H9 (cell line): Measurements from ENCODE around the gene KREMEN2. TPM values are rescaled to one million over a fixed set of nuclear protein-coding genes. Genes with fewer than 3 reads are reported as not detected.

ENCODE experiments used
- DNase-seq: peaks from one replicate; pipeline ENCODE4 v3.0.0-alpha.2; 2017
- H2AFZ ChIP-seq: one replicate; pipeline ENCODE4 v1.6.1; 2013; ENCODE audit warnings: mild to moderate bottlenecking, low read length, control low read depth, moderate library complexity
- H2AK5ac ChIP-seq: 2 replicates; pipeline ENCODE4 v1.6.1; 2013; ENCODE audit warnings: low read length, control low read depth, mixed read lengths; ENCODE audit not compliant: insufficient read length
- H2BK120ac ChIP-seq: one replicate; pipeline ENCODE4 v1.6.1; 2013; ENCODE audit warnings: low read depth, mild to moderate bottlenecking, low read length, control low read depth, inconsistent platforms; ENCODE audit not compliant: poor library complexity, severe bottlenecking
- H2BK12ac ChIP-seq: 2 replicates; pipeline ENCODE4 v1.6.1; 2013; ENCODE audit warnings: low read length, control low read depth, mixed read lengths, low read depth; ENCODE audit not compliant: insufficient read length
- H2BK15ac ChIP-seq: 2 replicates; pipeline ENCODE4 v1.6.1; 2013; ENCODE audit warnings: low read depth, low read length, control low read depth
- H2BK20ac ChIP-seq: one replicate; pipeline ENCODE4 v1.6.1; 2013; ENCODE audit warnings: low read depth, mild to moderate bottlenecking, low read length, control low read depth, inconsistent platforms; ENCODE audit not compliant: poor library complexity, severe bottlenecking
- H2BK5ac ChIP-seq: 2 replicates; pipeline ENCODE4 v1.6.1; 2013; ENCODE audit warnings: low read length, control low read depth, mixed read lengths; ENCODE audit not compliant: insufficient read length
- H3K14ac ChIP-seq: 2 replicates; pipeline ENCODE4 v1.6.1; 2013; ENCODE audit warnings: low read length, control low read depth; ENCODE audit not compliant: insufficient read depth
- H3K18ac ChIP-seq: 2 replicates; pipeline ENCODE4 v1.6.1; 2013; ENCODE audit warnings: low read depth, mild to moderate bottlenecking, mixed read lengths, low read length, control low read depth; ENCODE audit not compliant: insufficient read length
- H3K23ac ChIP-seq: 2 replicates; pipeline ENCODE4 v1.6.1; 2013; ENCODE audit warnings: low read length, control low read depth, mixed read lengths, low read depth; ENCODE audit not compliant: insufficient read length
- H3K23me2 ChIP-seq: 2 replicates; pipeline ENCODE4 v1.6.1; 2013; ENCODE audit warnings: low read depth, mild to moderate bottlenecking, mixed read lengths, low read length, control low read depth; ENCODE audit not compliant: insufficient read length, poor library complexity, severe bottlenecking
- H3K27ac ChIP-seq: 2 replicates; pipeline ENCODE4 v1.5.1; 2013; ENCODE audit warnings: low read length, control low read depth, mixed read lengths, low read depth; ENCODE audit not compliant: insufficient read length
- H3K27me3 ChIP-seq: 2 replicates; pipeline ENCODE4 v1.6.1; 2013; ENCODE audit warnings: low read length, control low read depth, inconsistent platforms; ENCODE audit not compliant: insufficient read depth
- H3K4ac ChIP-seq: 2 replicates; pipeline ENCODE4 v1.6.1; 2013; ENCODE audit warnings: low read depth, mild to moderate bottlenecking, control low read depth, inconsistent platforms, low read length, moderate library complexity
- H3K4me1 ChIP-seq: 2 replicates; pipeline ENCODE4 v1.6.1; 2013; ENCODE audit warnings: low read length, control low read depth, inconsistent platforms; ENCODE audit not compliant: insufficient read depth
- H3K4me2 ChIP-seq: 2 replicates; pipeline ENCODE4 v1.6.1; 2013; ENCODE audit warnings: low read length, control low read depth, mixed read lengths; ENCODE audit not compliant: insufficient read length, insufficient read depth
- H3K56ac ChIP-seq: 2 replicates; pipeline ENCODE4 v1.6.1; 2013; ENCODE audit warnings: low read depth, mild to moderate bottlenecking, mixed read lengths, low read length, control low read depth; ENCODE audit not compliant: insufficient read length
- H3K79me1 ChIP-seq: 2 replicates; pipeline ENCODE4 v1.6.1; 2013; ENCODE audit warnings: low read depth, mild to moderate bottlenecking, moderate library complexity, low read length, control low read depth, inconsistent platforms; ENCODE audit not compliant: insufficient read depth, poor library complexity, severe bottlenecking
- H3K79me2 ChIP-seq: 2 replicates; pipeline ENCODE4 v1.6.1; 2013; ENCODE audit warnings: low read length, control low read depth, inconsistent platforms; ENCODE audit not compliant: insufficient read depth
- H3K9ac ChIP-seq: 2 replicates; pipeline ENCODE4 v1.6.1; 2013; ENCODE audit warnings: low read length, control low read depth, mixed read lengths; ENCODE audit not compliant: insufficient read length; ENCODE audit errors: extremely low read depth
- H3K9me3 ChIP-seq: one replicate; pipeline ENCODE4 v1.6.1; 2013; ENCODE audit warnings: low read depth, low read length, inconsistent platforms; ENCODE audit not compliant: control insufficient read depth
- H3T11ph ChIP-seq: one replicate; pipeline ENCODE4 v1.6.1; 2013; ENCODE audit warnings: mild to moderate bottlenecking, low read length, control low read depth, inconsistent platforms
- H4K20me1 ChIP-seq: one replicate; pipeline ENCODE4 v1.6.1; 2013; ENCODE audit not compliant: control insufficient read depth, insufficient read length, insufficient read depth
- H4K5ac ChIP-seq: 2 replicates; pipeline ENCODE4 v1.6.1; 2013; ENCODE audit warnings: low read depth, mild to moderate bottlenecking, mixed read lengths, low read length, control low read depth; ENCODE audit not compliant: insufficient read length
- H4K8ac ChIP-seq: replicated peaks from 2 replicates; pipeline ENCODE4 v1.6.1; 2013; ENCODE audit warnings: low read length, control low read depth, mixed read lengths, low read depth; ENCODE audit not compliant: insufficient read length
- H4K91ac ChIP-seq: 2 replicates; pipeline ENCODE4 v1.6.1; 2013; ENCODE audit warnings: low read depth, mild to moderate bottlenecking, moderate library complexity, mixed read lengths, low read length, control low read depth; ENCODE audit not compliant: insufficient read length
- H3K27ac Mint-ChIP-seq, 3 experiments: 2 replicates in 2 of 3; 3 replicates in 1 of 3; pipeline ENCODE4 v1.8.0; 2020 to 2021; ENCODE audit warnings: mixed read lengths in 3 of 3, mild to moderate bottlenecking in 1 of 3, moderate library complexity in 1 of 3
- H3K27me3 Mint-ChIP-seq: 2 replicates; pipeline ENCODE4 v1.8.0; 2021; ENCODE audit warnings: low read depth, mild to moderate bottlenecking, moderate library complexity, mixed read lengths
- H3K36me3 Mint-ChIP-seq, 3 experiments: 2 replicates in 2 of 3; 3 replicates in 1 of 3; pipeline ENCODE4 v1.8.0; 2020 to 2021; ENCODE audit warnings: low read depth in 3 of 3, mixed read lengths in 3 of 3; ENCODE audit not compliant: insufficient read depth in 1 of 3
- H3K4me1 Mint-ChIP-seq, 2 experiments: 2 replicates each; pipeline ENCODE4 v1.8.0; 2020; ENCODE audit warnings: mixed read lengths in 2 of 2
- H3K4me3 Mint-ChIP-seq, 2 experiments: 2 replicates in 1 of 2; 3 replicates in 1 of 2; pipeline ENCODE4 v1.8.0; 2020 to 2021; ENCODE audit warnings: mild to moderate bottlenecking in 2 of 2, mixed read lengths in 2 of 2, moderate library complexity in 1 of 2
- H3K9me3 Mint-ChIP-seq, 2 experiments: 2 replicates in 1 of 2; 3 replicates in 1 of 2; pipeline ENCODE4 v1.8.0; 2020; ENCODE audit warnings: mild to moderate bottlenecking in 2 of 2, mixed read lengths in 2 of 2, moderate library complexity in 1 of 2
- CTCF ChIP-seq: fragments of 200-600 bp; sonication (generic); conservative IDR thresholded peaks from 3 replicates; pipeline ENCODE4 v1.8.0; 2021; ENCODE audit warnings: antibody characterized with exemption, mild to moderate bottlenecking
- WGBS: extraction: QIAGEN DNeasy Blood & Tissue Kit; methylation state at CpG from one replicate; pipeline ENCODE4 v1.1.7; 2013; ENCODE audit warnings: missing lambda C conversion rate, low lambda C conversion rate, mixed read lengths; ENCODE audit not compliant: insufficient read length; ENCODE audit errors: extremely low coverage; 5-methylcytosine and 5-hydroxymethylcytosine counted together
- total RNA-seq: library from RNA; stranded (reverse); gene quantifications from 2 replicates; pipeline ENCODE4 v1.2.1, GENCODE V29; 2021

Gene KREMEN2
- total RNA-seq, 1 experiment from 2014 or later: 12.8 TPM

- peak; percentile 27 for DNase-seq
- H3K27ac Mint-ChIP-seq: peak overlapping the region in 1 of 3 experiments; percentile 53; a peak in 1 of 7 replicates
Measured at GRCh38 chr16:2960183-2961010, 3.7 kb upstream of the KREMEN2 start.

More at GRCh38 chr16:2960183-2961010, 3.7 kb upstream of the KREMEN2 start:
- Histone ChIP-seq H3K4me1 (no peaks in the 10 kb centered on the region; the same call in 1 of the 2 replicates), H2BK12ac (no peak overlapping the region), H4K20me1 (no peaks in the 10 kb centered on the region), H3K9ac (no peak overlapping the region), H2BK15ac (no peak overlapping the region), H2BK5ac (no peak overlapping the region), H3K27ac (no peak overlapping the region), H3K14ac (no peak overlapping the region), H3K27me3 (no peaks in the 10 kb centered on the region), H2BK120ac (no peak overlapping the region), H3T11ph (no peak overlapping the region), H3K18ac (no peak overlapping the region), H4K5ac (no peak overlapping the region), H3K4me2 (no peak overlapping the region), H3K23ac (no peak overlapping the region), H3K23me2 (peaks cover 13% of the 10 kb centered on the region), H4K91ac (no peak overlapping the region), H3K9me3 (no peaks in the 10 kb centered on the region), H3K79me1 (no peaks in the 10 kb centered on the region), H4K8ac (no peak overlapping the region), H2BK20ac (no peak overlapping the region), H3K79me2 (no peaks in the 10 kb centered on the region), H2AK5ac (no peak overlapping the region), H2AFZ (no peak overlapping the region), H3K4ac (no peak overlapping the region), H3K56ac (no peak overlapping the region)
- H3K9me3 Mint-ChIP-seq: no peaks in the 10 kb centered on the region; a peak in 1 of 5 replicates
- peaks cover 12 to 19% of the 10 kb centered on the region in 2 experiments for H3K4me1 Mint-ChIP-seq
- no CpG with 5 or more reads among the region's 17 CpGs for WGBS
- H3K4me3 Mint-ChIP-seq: peak overlapping the region in 1 of 2 experiments; percentile 51; a peak in 1 of 5 replicates
- H3K36me3 Mint-ChIP-seq: no peaks in the 10 kb centered on the region
- no peak for TF ChIP-seq CTCF
- H3K27me3 Mint-ChIP-seq: peaks cover 12% of the 10 kb centered on the region
